ENCODE measurements around the gene FAF1. TPM values are rescaled to one million over a fixed set of nuclear protein-coding genes. Genes with fewer than 3 reads are reported as not detected.

The FAF1 gene
- 31.3 and 42.2 TPM in 2 replicates for total RNA-seq

GRCh38 chr1:50959913-50960844, at the start of gene FAF1:
TSS of gene FAF1 (minus strand) at chr1:50960267. CDS start at chr1:50959811, 456 bp downstream.

GRCh38 chr1:50969611-50970508, 9.8 kb upstream of the FAF1 start, which contains the start of gene CDKN2C:
TSS of gene CDKN2C (plus strand) at chr1:50970245. CDS start at chr1:50970369, 124 bp downstream.

GRCh38 chr1:50422946-50423669, 537.0 kb downstream of the FAF1 start, which contains the start of gene DMRTA2:
TSS of gene DMRTA2 (minus strand) at chr1:50423443. CDS start at chr1:50421536, 1,907 bp downstream.

Other genes starting within 250 kb of the FAF1 start
- 13.9 and 18.8 TPM in 2 replicates for gene CDKN2C, start 10.0 kb upstream of the FAF1 start, total RNA-seq
- gene C1orf185, start 142.0 kb upstream of the FAF1 start, total RNA-seq, result not detected in 2 replicates

Measured in cardiac atrium fibroblast (primary cell).